A673 (cell line): ENCODE results near the gene ITPR1. TPM values are rescaled to one million over a fixed set of nuclear protein-coding genes. Genes with fewer than 3 reads are reported as not detected.

Experiments used
- BruUV-seq: library from RNA; stranded (reverse); fragments of 400-500 nt; replicated peaks from 2 replicates; lab custom pipeline; 2021; lab: Mats Ljungman, UMichigan
- CTCF ChIA-PET: fragments of 300-600 bp; sonication (Branson Sonifier 250); formaldehyde crosslinking; loops from one replicate; lab custom pipeline; 2022; ENCODE audit warnings: antibody characterized with exemption; lab: Charles Lee
- POLR2A ChIA-PET: fragments of 300-600 bp; sonication (Branson Sonifier 250); formaldehyde crosslinking; loops from one replicate; lab custom pipeline; 2022; ENCODE audit warnings: antibody characterized with exemption; ENCODE audit not compliant: low non-redundant PET; lab: Charles Lee
- DNase-seq: peaks from one replicate; pipeline ENCODE4 v3.0.0-alpha.2; 2015; ENCODE audit warnings: low spot score
- H3K27ac ChIP-seq: fragments of 200-600 bp; sonication (generic); 2 replicates; pipeline ENCODE4 v1.5.1; 2016; ENCODE audit warnings: mixed run types, low read depth, mild to moderate bottlenecking, mixed read lengths, antibody characterized with exemption, low read length; ENCODE audit not compliant: poor library complexity, severe bottlenecking
- H3K27me3 ChIP-seq: fragments of 200-600 bp; sonication (generic); replicated peaks from 2 replicates; pipeline ENCODE4 v1.6.1; 2017; ENCODE audit warnings: mixed run types, low read depth, mild to moderate bottlenecking, mixed read lengths, antibody characterized with exemption, low read length; ENCODE audit not compliant: insufficient read depth, poor library complexity
- H3K36me3 ChIP-seq: fragments of 200-600 bp; sonication (generic); 2 replicates; pipeline ENCODE4 v1.6.1; 2016; ENCODE audit warnings: mixed run types, mild to moderate bottlenecking, mixed read lengths, antibody characterized with exemption, low read length; ENCODE audit not compliant: insufficient read depth, poor library complexity, severe bottlenecking
- H3K4me1 ChIP-seq: fragments of 200-600 bp; sonication (generic); 2 replicates; pipeline ENCODE4 v1.6.1; 2017; ENCODE audit warnings: mixed run types, mild to moderate bottlenecking, mixed read lengths, antibody characterized with exemption, low read length; ENCODE audit not compliant: insufficient read depth, poor library complexity, severe bottlenecking
- H3K4me3 ChIP-seq: fragments of 200-600 bp; sonication (generic); 2 replicates; pipeline ENCODE4 v1.5.1; 2016; ENCODE audit warnings: low read depth, mixed run types, mild to moderate bottlenecking, mixed read lengths, low read length; ENCODE audit not compliant: poor library complexity, severe bottlenecking
- H3K9me3 ChIP-seq: fragments of 200-600 bp; sonication (generic); 2 replicates; pipeline ENCODE4 v1.6.1; 2016; ENCODE audit warnings: mixed run types, low read depth, mild to moderate bottlenecking, mixed read lengths, antibody characterized with exemption, low read length; ENCODE audit not compliant: poor library complexity, severe bottlenecking
- EZH2 ChIP-seq: fragments of 200-600 bp; sonication (generic); IDR thresholded peaks from 2 replicates; pipeline ENCODE4 v1.6.1; 2017; ENCODE audit warnings: borderline replicate concordance, low read depth, mild to moderate bottlenecking, mixed read lengths, antibody characterized with exemption, low read length; ENCODE audit not compliant: poor library complexity, severe bottlenecking
- intact Hi-C: fragments of 100-400 bp; cut with micrococcal nuclease; formaldehyde crosslinking; loops from one replicate; pipeline ENCODE4 v1.10.0; 2022; ENCODE audit not compliant: unreplicated experiment
- total RNA-seq: library from RNA; stranded (reverse); gene quantifications from 2 replicates; pipeline ENCODE4 v1.2.3, GENCODE V29; 2021
- TF ChIP-seq, protein P1 (sequence below): fragments of 300-800, 200-600 bp; sonication (generic); conservative IDR thresholded peaks from 2 replicates; pipeline ENCODE4 v1.5.1; 2017; ENCODE audit warnings: low read depth, mild to moderate bottlenecking, antibody characterized with exemption, low read length, moderate library complexity, mixed read lengths

Gene ITPR1
- total RNA-seq, 1 experiment from 2014 or later = 8.6 TPM

DNA sequence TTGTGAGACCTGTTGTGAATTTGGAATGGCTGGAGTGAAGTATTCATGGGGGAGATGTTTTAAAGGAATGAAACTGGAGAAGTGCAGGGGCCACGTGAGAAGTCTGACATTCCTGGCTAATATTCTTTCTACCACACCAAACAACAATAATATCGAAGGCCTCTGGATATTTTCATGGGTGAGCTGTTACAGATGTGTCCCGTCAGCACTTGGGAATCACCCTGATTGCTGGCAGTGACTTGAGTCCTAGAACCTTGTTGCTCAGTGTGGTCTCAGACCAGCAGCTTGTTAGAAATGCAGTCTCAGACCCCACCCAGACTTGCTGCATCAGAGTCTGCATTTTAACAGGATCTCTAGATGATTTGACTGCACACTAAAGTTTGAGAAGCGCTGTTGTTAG is 113.8 kb downstream of the ITPR1 start:
- ChIA-PET POLR2A (no interaction called here), CTCF (no interaction called here)
- Histone ChIP-seq H3K36me3 (no peaks in the 10 kb centered on the region), H3K27ac (no peak overlapping the region), H3K27me3 (no peaks in the 10 kb centered on the region), H3K9me3 (no peaks in the 10 kb centered on the region), H3K4me1 (no peaks in the 10 kb centered on the region), H3K4me3 (no peak overlapping the region)
- intact Hi-C loops = no loop called here
- BruUV-seq = no TSS peak
- DNase-seq = no peak
- no peak for TF ChIP-seq EZH2
- TF ChIP-seq, protein P1, sequence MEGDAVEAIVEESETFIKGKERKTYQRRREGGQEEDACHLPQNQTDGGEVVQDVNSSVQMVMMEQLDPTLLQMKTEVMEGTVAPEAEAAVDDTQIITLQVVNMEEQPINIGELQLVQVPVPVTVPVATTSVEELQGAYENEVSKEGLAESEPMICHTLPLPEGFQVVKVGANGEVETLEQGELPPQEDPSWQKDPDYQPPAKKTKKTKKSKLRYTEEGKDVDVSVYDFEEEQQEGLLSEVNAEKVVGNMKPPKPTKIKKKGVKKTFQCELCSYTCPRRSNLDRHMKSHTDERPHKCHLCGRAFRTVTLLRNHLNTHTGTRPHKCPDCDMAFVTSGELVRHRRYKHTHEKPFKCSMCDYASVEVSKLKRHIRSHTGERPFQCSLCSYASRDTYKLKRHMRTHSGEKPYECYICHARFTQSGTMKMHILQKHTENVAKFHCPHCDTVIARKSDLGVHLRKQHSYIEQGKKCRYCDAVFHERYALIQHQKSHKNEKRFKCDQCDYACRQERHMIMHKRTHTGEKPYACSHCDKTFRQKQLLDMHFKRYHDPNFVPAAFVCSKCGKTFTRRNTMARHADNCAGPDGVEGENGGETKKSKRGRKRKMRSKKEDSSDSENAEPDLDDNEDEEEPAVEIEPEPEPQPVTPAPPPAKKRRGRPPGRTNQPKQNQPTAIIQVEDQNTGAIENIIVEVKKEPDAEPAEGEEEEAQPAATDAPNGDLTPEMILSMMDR = no peak

DNA sequence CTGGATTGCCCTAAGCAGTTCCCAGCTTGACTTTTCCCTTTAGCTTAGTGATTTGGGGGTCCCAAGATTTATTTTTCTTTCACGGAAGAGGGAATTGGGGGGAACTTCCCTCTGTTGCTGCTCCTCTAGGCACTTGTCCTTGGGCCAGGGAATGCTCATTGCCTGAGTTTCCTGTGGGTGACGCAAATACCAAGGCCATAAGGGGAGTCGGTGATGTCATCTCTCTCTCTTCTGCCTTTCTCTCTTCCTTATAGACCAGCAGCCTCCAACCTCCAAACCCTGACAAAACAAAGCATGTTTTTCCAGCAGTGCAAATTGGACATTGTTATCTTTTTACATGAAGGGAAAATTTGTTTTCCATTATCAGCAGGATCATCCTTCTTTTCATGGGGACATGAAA is 120.2 kb downstream of the ITPR1 start:
- BruUV-seq = no TSS peak
- H3K27me3 ChIP-seq = no peaks in the 10 kb centered on the region
- no peak for DNase-seq
- ChIA-PET POLR2A (interaction anchor here (0.7 kb wide), 1 partner anchor 206 kb away, joined by 3 read pairs; no protein-coding TSS in a partner anchor), CTCF (no interaction called here)
- no peaks in the 10 kb centered on the region for H3K9me3 ChIP-seq
- intact Hi-C loops = no loop called here
- no peaks in the 10 kb centered on the region for H3K36me3 ChIP-seq
- no peaks in the 10 kb centered on the region for H3K4me1 ChIP-seq
- H3K27ac ChIP-seq = no peak overlapping the region
- H3K4me3 ChIP-seq = no peak overlapping the region
- TF ChIP-seq EZH2 = no peak

DNA sequence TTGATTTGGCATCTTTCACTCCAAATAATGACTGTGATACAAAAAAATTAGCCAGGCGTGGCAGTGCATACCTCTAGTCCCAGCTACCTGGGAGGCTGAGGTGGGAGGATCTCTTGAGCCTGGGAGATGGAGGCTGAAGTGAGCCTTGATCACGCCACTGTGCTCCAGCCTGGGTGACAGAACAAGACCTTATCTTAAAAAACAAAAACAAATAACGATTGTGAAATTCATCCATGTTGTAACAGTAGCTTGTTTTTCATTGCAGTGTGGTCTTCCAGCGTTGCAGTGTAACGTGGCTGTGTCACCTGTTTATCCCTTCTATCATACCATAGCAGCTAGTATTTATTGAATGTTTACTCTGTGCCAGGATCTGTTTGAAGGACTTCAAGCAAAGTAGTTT is 120.9 kb downstream of the ITPR1 start:
- ChIA-PET POLR2A (no interaction called here), CTCF (no interaction called here)
- H3K36me3 ChIP-seq = no peaks in the 10 kb centered on the region
- BruUV-seq = no TSS peak
- no peak overlapping the region for H3K27ac ChIP-seq
- TF ChIP-seq, protein P1 = no peak
- no peak for TF ChIP-seq EZH2
- DNase-seq = no peak
- H3K4me3 ChIP-seq = no peak overlapping the region
- intact Hi-C loops = no loop called here
- no peaks in the 10 kb centered on the region for H3K27me3 ChIP-seq
- H3K4me1 ChIP-seq = no peaks in the 10 kb centered on the region
- H3K9me3 ChIP-seq = no peaks in the 10 kb centered on the region

DNA sequence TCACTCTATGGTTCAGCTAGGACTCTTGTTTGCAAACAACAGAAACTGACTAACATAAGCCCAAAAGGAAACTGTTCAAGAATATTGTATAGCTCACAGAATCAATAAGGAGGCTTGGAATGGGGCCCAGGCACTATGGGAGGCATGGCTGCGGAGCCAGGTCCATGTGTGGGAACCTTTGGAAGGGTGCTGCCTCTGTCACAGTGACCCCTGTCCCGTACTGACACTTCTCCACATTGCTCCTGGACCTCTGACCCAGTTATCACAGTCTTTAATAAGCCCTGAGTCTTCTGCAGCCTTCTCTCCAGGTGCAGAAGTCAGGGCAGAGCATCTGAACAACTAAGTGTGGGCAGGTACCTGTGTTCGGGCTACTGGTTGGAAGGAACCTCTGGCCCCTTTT is 121.8 kb downstream of the ITPR1 start:
- H3K36me3 ChIP-seq = no peaks in the 10 kb centered on the region
- POLR2A ChIA-PET = no interaction called here
- no peaks in the 10 kb centered on the region for H3K9me3 ChIP-seq
- no peak overlapping the region for H3K4me3 ChIP-seq
- H3K27ac ChIP-seq = no peak overlapping the region
- no peak for DNase-seq
- H3K27me3 ChIP-seq = no peaks in the 10 kb centered on the region
- no peaks in the 10 kb centered on the region for H3K4me1 ChIP-seq
- TF ChIP-seq, protein P1 = no peak
- no peak for TF ChIP-seq EZH2
- intact Hi-C loops = no loop called here
- BruUV-seq = no TSS peak
- CTCF ChIA-PET = no interaction called here
